GM18909 (cell line): Measurements from ENCODE around the gene FARSA.

Experiments used
- ATAC-seq: cut with Tn5 transposase; IDR thresholded peaks from one replicate; pipeline ENCODE4 v1.9.1; 2021; ENCODE audit warnings: mild to moderate bottlenecking; ENCODE audit not compliant: unreplicated experiment, poor library complexity

The FARSA gene

DNA sequence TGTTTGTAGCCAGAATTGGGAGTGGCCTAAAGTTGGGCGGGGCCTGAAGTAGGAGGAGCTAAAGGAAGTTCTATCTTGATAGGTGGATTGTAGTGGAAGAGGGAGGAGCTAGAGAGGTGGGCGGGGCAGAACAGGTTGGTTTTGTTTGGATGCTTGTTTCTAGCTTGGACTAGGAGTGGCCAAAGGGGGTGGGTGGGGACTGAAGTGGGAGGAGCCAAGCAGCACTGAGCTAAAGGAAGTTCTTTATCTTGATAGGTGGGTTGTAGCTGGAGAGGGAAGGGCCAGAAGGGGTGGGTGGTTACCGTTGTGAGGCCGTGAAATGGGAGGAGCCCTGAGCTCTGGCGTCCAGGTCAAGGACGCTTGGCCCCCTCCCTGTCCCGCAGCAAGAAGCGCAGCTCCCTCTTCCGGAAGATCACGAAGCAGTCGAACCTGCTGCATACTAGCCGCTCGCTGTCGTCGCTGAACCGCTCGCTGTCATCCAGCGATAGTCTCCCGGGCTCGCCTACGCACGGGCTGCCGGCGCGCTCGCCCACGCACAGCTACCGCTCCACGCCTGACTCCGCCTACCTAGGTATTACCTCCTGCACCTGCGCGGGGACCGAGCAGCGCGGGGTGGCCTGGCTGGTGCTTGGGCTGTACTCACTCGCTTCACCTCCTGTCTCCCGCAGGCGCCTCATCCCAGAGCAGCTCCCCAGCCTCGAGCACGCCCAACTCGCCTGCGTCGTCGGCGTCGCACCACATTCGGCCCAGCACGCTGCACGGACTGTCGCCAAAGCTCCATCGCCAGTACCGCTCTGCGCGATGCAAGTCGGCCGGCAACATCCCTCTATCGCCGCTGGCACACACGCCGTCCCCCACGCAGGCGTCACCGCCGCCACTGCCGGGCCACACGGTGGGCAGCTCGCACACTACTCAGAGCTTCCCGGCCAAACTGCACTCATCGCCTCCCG, 60.3 kb downstream of the FARSA start:
- ATAC-seq: no peak
